RCC 7860 (cell line): ENCODE data around the gene TP63.

ENCODE experiments used
- DNase-seq: peaks from one replicate; pipeline ENCODE4 v3.0.0-alpha.2; 2015; ENCODE audit warnings: low spot score
- FAIRE-seq: peaks from 2 replicates; lab custom pipeline; 2012; peaks lifted over from hg19 to GRCh38; lab: Jason Lieb, UNC

The TP63 gene

DNA sequence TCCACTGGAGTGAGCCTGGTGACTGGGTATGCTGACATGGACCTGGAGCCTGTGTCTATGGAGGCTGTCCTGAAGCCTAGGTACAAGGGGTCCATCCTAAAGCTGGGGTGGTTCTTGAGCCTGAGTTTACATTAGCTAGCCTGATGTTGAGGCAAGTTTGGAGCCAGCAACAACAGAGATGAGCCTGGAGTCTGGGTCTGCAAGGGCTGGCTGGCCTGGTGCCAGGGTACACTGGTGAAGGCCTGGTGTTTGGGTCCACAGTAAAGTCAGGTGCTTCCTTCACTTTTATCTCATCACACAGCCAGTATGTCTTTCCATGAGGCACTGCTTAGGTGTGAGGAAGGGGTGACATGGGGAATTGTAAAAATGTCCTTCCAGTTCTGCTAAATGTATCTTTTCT, 49.5 kb downstream of the TP63 start:
- FAIRE-seq: no peak
- DNase-seq: no peak

- FAIRE-seq (no peak), DNase-seq (no peak)
Measured at GRCh38 chr3:189683546-189684255, 52.5 kb downstream of the TP63 start.

DNA sequence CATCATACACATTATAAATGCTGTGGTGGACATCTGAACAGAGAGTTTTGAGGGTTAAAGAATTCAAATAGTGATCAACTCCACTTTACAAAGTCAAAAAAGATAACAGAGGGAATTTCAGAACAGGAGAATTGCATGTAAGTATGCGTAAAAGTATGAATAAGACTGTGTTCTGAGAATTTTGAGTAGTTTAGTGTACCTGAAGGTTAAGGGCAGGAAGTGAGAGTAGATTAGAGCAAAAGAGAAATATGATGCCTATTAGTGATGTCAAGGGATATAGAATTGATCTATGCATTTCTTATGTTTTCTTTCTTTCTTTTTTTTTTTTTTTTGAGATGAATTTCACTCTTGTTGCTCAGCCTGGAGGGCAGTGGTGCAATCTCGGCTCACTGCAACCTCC, 53.1 kb downstream of the TP63 start:
- no peak for DNase-seq
- FAIRE-seq: no peak

DNA sequence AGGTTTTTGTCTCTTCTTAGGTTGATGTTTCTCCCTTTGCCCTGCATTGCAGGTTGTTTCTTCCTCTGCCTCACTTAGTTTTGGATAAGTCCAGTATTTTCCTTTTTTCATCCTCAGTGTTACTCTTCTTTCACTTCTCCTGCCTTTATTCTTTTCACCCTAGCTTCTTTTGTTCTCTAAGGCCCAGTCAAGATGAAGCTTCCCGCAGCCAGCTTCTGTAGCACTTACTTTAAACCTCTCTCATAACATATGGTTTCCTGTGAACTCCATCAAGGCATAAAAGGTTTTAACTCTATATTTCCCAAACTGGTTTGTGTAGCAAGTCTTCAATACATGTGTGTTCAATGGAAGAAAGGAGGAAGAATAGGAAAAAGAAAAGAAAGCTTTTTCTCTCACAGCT, 54.1 kb downstream of the TP63 start:
- FAIRE-seq (no peak), DNase-seq (no peak)

- DNase-seq: peak; percentile 39
- no peak for FAIRE-seq
Measured at GRCh38 chr3:189685860-189686259, 54.7 kb downstream of the TP63 start.

DNA sequence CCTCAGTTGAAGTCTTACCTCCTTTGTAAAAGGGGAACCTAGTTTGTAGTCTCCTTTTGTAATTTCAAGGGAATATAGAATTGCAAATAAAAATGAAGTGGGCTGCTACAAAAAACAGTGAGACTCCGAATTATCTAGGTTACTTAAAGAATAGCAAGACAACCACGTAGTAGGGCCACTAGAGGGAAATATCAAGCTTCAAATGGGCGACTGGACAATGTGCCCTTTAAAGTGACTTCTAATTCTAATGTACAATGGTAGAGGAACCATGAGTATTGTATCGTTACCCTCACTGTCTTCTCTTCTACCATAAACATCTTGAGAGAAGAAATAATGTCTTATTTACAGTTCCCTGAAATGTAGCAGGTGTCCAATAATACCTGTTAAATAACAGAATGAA, 56.3 kb downstream of the TP63 start:
- no peak for DNase-seq

DNA sequence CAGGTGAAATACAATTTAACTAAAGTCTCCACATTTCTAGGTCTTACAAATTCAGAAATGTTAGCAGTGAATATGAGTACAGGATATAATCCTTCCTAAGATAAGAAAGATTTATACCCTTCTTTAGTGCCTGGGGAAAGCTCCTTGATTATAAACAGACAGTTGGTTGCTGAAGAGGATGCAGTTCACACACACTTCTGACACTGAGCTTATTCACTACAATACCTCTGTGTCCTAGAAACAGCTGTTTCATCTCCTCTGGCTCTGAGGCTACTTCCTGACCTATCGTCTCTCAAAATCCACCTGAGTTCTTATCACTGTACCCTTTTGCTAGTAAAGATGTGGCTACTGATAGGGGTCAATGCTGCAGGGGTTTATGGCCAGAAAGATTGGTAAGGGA, 57.1 kb downstream of the TP63 start:
- no peak for FAIRE-seq
- DNase-seq: no peak

More for the DNA sequence above, 56.3 kb downstream of the TP63 start:
- no peak for FAIRE-seq

DNA sequence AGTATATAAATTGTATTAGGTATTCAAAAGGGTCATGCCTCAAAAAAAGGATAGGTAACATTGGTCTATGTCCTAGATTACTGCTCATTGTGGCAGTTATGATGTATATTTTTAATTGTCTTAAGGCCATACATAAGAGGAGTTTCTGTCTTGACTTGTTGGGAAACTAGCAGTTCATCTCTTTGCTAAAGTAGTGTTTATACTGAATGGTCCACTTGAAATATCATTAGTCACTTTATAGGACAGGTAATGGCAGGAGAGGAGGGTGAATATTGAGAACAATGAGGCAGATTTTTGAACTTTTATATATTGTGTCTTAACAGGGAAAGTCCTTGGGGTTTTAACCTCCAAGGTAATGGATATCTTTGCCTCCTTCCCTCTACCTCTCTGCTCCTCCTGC, 58.4 kb downstream of the TP63 start:
- FAIRE-seq: no peak
- DNase-seq: no peak

GRCh38 chr3:189690237-189690636, 59.0 kb downstream of the TP63 start:
- DNase-seq (no peak), FAIRE-seq (no peak)

- FAIRE-seq (no peak), DNase-seq (no peak)
Measured at GRCh38 chr3:189690672-189691071, 59.5 kb downstream of the TP63 start.

GRCh38 chr3:189695400-189695799, 64.2 kb downstream of the TP63 start:
- no peak for FAIRE-seq
- DNase-seq: no peak

GRCh38 chr3:189698811-189699210, 67.6 kb downstream of the TP63 start:
- no peak for FAIRE-seq
- DNase-seq: no peak

GRCh38 chr3:189699885-189700284, 68.7 kb downstream of the TP63 start:
- FAIRE-seq (no peak), DNase-seq (no peak)

- no peak for DNase-seq
- FAIRE-seq: no peak
Measured at GRCh38 chr3:189702066-189702646, 71.0 kb downstream of the TP63 start.

- no peak for FAIRE-seq
- DNase-seq: no peak
Measured at GRCh38 chr3:189703865-189704264, 72.7 kb downstream of the TP63 start.

- no peak for DNase-seq
- no peak for FAIRE-seq
Measured at GRCh38 chr3:189708375-189708774, 77.2 kb downstream of the TP63 start.

GRCh38 chr3:189710620-189711402, 79.6 kb downstream of the TP63 start:
- peak; percentile 95 for FAIRE-seq
- DNase-seq: peak; percentile 96

DNA sequence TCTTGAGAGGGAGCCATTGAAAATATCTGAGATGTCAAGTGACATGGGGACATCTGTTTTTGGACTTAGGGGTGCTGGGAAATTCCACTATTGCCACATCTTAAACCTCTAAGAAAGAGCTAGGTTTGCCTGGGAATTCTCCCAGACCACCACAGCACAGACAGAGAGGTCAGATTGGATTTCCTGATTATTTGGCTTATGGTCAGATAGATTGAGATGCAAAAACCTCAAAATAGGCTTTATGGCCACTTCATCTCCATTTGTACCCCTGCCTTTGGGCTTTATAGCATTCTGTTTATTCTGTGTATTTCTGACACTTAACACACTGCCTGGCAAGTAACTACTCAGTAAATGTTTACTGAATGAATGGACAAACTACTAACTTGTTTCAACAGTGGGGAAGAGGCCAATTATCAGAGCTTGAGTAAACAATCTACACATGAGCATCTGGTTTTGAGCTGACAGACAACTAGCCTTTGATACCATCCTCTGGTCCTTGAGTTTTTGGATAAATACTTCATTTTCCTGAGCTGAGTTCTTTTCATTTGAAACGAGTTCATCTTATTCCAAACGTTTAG, 81.8 kb downstream of the TP63 start:
- FAIRE-seq (no peak), DNase-seq (no peak)

- DNase-seq (peak; percentile 66), FAIRE-seq (peak; percentile 89)
Measured at GRCh38 chr3:189714991-189715961, 84.1 kb downstream of the TP63 start.

GRCh38 chr3:189718215-189718614, 87.0 kb downstream of the TP63 start:
- FAIRE-seq: no peak
- DNase-seq: no peak
